NB4 (cell line): ENCODE results near the gene TSTD2.

Source experiments
- DNase-seq: peaks from one replicate; pipeline ENCODE4 v3.0.0; 2010; ENCODE audit warnings: low read depth
- H3K4me3 ChIP-seq: one replicate; pipeline ENCODE4 v1.5.1; 2011; ENCODE audit warnings: mild to moderate bottlenecking, low read depth, low read length, moderate library complexity
- CTCF ChIP-seq: IDR thresholded peaks from one replicate; pipeline ENCODE4 v1.5.1; 2012; ENCODE audit warnings: low read depth, low read length
- MAX ChIP-seq: IDR thresholded peaks from 2 replicates; pipeline ENCODE4 v1.6.1; 2011; ENCODE audit warnings: low read depth, low read length
- MYC ChIP-seq: IDR thresholded peaks from 2 replicates; pipeline ENCODE4 v1.6.1; 2011; ENCODE audit warnings: low read depth, low read length
- POLR2A ChIP-seq: IDR thresholded peaks from 2 replicates; pipeline ENCODE4 v1.6.1; 2011; ENCODE audit warnings: mild to moderate bottlenecking; ENCODE audit not compliant: insufficient read length; ENCODE audit errors: extremely low read depth

The TSTD2 gene

GRCh38 chr9:97640325-97640724, 7.2 kb upstream of the TSTD2 start:
- no peak for DNase-seq
- TF ChIP-seq POLR2A: no peak
- TF ChIP-seq MAX: no peak
- TF ChIP-seq MYC: no peak
- TF ChIP-seq CTCF: no peak
- no peak overlapping the region for H3K4me3 ChIP-seq

DNA sequence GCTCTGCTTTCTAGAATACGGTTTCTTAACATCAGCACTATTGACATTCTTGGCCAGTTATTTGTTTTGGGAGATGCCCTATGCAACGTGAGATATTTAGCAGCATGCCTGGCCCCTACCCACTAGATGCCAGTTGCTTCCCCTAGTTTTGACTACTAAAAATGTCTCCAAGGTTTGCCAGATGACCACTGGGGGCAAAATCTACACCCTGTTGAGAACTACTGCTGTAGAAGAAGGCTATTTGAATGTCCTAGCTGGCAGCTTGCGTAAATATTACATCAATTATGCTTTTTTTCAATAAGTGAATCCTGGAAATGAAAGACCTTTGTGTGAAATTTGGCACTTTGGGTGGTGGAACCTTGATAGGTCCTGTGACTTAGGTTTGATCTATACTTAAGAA, 5.5 kb upstream of the TSTD2 start:
- TF ChIP-seq CTCF: peak; percentile 12
- TF ChIP-seq POLR2A: no peak
- peak; percentile 42 for DNase-seq
- H3K4me3 ChIP-seq: peak overlapping the region; percentile 32

DNA sequence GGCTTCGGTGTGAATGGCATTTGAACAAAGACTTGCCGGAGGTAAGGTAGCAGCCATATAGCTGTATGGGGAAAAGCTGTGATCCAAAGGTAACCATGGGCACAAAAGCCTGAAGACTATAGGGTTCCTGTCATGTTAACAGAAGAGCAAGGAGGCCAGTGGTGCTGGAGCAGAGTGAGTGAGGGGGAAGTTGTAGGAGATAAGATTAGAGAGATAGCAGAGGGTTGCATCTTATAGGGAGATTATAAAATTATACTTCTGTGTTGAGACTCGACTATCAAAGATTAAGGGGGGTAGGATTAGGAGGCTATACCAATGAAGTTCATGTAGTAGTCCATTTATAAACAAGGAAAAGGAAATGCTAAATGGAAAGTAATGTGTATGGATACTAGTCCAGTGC, 3.7 kb upstream of the TSTD2 start:
- peak overlapping the region; percentile 29 for H3K4me3 ChIP-seq
- DNase-seq: peak; percentile 28
- TF ChIP-seq POLR2A (no peak), MYC (no peak), CTCF (no peak), MAX (no peak)

DNA sequence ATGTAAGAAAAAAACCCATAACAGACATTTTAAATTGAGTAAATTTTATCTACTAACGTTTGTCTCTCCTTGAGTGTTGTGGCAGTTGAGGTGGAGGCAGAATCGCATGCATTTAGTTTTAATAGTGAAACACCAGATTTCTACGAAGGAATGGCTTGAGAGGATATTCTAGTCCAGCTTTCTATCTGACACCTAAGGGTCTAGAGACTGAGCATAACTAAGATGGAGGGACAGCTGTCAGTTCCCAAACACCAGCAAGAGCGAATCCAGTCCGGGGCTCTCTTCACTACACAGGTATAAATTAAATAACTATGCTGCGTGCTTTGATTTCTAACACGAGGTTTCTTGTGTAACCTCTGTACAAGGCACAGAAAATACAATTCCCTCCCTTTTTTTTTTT, 1.9 kb upstream of the TSTD2 start:
- H3K4me3 ChIP-seq: peak overlapping the region; percentile 78
- TF ChIP-seq CTCF (no peak), MAX (no peak), MYC (no peak)
- DNase-seq: no peak

GRCh38 chr9:97633859-97634490, 807 bp upstream of the TSTD2 start:
- no peak for DNase-seq
- TF ChIP-seq POLR2A (no peak), CTCF (no peak), MYC (no peak), MAX (no peak; the same call in 1 of the 2 replicates)
- peak overlapping the region; percentile 78 for H3K4me3 ChIP-seq

- H3K4me3 ChIP-seq: peak overlapping the region; percentile 78
- DNase-seq: no peak
- TF ChIP-seq MAX (no peak), POLR2A (no peak)
Observed at GRCh38 chr9:97632248-97632984, 752 bp downstream of the TSTD2 start.
